ENCODE data around the gene IZUMO4.

Gene IZUMO4

DNA sequence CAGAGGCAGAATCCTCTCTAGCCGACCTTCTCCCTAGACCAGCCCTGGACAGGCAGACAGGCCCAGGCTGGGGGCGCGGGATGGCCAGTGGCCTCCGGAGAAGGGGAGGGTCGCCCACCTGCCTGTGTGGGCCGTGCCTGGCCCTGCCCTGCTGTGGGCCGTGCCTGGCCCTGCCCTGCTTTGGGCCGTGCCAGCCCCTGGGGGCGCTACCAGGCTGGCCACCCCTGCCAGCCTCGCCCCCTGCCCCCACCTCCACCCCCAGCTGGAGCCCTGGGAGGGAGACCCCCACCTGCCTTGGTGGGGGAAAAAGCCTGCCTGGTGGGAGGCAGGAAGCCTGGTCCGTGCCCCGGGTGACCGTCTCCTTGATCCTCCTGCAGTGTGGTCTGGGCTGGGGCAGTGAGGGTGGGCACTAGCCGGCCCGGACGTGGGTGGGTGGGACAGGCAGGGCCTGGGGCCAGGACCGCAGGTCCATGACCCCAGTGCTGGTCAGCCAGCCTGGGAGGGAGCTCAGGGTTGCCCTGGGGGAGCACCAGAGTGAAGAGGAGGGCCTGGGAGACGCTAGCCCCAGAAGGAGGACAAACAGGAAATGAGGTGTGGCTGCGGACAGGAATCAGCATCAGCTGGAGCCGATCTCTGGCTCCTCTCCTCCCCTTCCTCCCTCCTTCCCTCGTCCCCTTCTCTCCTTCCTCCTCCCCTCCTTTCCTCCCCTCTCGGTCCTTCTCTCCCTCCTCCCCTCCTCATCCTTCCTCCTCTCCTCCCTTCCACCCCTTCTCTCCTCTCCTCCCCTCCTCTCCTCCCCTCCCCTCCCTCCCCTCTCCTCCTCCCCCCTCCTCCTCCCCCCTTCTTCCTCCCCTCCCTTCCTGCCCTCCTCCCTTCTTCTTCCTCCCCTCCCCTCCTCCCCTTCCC lies 40.5 kb upstream of the IZUMO4 start:
- H3K27ac ChIP-seq: peak overlapping the region; percentile 94 to 95

DNA sequence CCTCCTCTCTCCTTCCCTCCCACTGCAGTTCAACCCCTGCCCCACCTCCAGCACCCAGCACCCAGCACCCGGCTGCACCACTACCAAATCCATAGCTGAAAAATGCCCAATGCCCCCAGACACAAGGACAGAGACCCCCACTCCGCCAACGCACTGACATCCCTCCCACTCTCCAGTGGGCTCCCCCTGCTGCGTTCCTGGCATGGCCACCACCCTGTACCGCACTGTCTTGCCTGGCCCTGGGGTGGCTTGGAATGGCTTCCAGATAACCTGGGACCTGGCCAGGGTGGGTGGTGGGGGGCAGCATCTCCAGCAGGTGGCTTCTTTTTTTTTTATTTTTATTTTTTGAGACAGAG lies 39.9 kb upstream of the IZUMO4 start:
- no peak for DNase-seq (ENCODE audit: low spot score)
- Histone ChIP-seq H3K27ac (peak overlapping the region; percentile 94 to 95), H3K4me3 (no peak overlapping the region)
- TF ChIP-seq, protein P1, sequence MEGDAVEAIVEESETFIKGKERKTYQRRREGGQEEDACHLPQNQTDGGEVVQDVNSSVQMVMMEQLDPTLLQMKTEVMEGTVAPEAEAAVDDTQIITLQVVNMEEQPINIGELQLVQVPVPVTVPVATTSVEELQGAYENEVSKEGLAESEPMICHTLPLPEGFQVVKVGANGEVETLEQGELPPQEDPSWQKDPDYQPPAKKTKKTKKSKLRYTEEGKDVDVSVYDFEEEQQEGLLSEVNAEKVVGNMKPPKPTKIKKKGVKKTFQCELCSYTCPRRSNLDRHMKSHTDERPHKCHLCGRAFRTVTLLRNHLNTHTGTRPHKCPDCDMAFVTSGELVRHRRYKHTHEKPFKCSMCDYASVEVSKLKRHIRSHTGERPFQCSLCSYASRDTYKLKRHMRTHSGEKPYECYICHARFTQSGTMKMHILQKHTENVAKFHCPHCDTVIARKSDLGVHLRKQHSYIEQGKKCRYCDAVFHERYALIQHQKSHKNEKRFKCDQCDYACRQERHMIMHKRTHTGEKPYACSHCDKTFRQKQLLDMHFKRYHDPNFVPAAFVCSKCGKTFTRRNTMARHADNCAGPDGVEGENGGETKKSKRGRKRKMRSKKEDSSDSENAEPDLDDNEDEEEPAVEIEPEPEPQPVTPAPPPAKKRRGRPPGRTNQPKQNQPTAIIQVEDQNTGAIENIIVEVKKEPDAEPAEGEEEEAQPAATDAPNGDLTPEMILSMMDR (IDR thresholded peaks at IDR 0.05): no peak

More for the DNA sequence above, 40.5 kb upstream of the IZUMO4 start:
- H3K4me3 ChIP-seq: peak overlapping the region; percentile 66
- TF ChIP-seq, protein P1 (IDR thresholded peaks at IDR 0.05): no peak
- no peak for DNase-seq (ENCODE audit: low spot score)

DNA sequence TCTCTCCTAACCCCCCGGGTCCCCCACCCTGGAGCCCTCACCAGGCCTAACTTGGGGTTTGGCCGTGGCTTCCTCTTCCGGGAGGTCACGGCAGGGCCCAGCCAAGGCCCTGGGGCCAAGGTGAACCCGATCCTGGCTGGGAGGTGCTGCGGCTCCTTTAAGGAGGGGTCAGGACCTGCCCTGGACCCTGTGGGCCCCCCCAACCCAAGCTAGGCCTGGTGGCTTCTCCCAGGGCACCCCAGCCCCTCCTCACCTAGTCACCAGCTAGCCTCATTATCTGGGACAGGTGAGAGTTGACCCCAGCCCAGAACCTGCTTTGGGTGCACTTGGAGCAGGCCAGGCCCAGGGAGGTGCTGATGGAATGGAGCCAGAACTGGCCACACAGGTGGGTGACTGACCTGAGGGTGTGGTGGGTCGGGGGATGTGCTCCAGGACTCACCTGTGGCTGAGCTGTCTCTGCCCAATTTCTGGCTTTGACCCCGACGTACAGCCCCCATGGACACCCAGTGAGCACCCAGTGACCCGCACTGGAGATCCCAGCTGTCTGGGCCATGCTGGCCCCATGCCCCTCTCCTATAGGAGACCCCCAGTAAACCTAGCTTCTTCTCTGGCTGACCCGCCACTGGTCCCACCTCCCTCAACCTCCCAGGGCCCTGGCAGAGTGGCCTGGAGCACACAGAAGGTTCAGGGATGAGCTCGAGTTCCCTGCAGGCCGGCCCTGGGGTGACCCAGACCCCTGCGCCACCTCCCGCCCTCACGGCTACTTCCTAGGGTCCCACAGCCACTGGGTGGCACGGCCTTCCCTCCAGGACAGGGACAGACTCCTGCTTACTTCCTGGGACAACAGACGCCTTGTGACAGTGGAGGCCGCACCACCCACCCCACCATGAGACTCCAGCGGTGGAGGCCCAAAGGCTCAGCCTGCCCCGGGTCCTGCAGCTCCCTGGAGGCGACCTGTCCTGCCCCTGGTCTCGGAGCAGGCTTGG lies 38.9 kb upstream of the IZUMO4 start:
- no peak overlapping the region for H3K4me3 ChIP-seq
- TF ChIP-seq, protein P1 (IDR thresholded peaks at IDR 0.05): no peak
- H3K27ac ChIP-seq: peak overlapping the region; percentile 95 to 99
- no peak for DNase-seq (ENCODE audit: low spot score)

DNA sequence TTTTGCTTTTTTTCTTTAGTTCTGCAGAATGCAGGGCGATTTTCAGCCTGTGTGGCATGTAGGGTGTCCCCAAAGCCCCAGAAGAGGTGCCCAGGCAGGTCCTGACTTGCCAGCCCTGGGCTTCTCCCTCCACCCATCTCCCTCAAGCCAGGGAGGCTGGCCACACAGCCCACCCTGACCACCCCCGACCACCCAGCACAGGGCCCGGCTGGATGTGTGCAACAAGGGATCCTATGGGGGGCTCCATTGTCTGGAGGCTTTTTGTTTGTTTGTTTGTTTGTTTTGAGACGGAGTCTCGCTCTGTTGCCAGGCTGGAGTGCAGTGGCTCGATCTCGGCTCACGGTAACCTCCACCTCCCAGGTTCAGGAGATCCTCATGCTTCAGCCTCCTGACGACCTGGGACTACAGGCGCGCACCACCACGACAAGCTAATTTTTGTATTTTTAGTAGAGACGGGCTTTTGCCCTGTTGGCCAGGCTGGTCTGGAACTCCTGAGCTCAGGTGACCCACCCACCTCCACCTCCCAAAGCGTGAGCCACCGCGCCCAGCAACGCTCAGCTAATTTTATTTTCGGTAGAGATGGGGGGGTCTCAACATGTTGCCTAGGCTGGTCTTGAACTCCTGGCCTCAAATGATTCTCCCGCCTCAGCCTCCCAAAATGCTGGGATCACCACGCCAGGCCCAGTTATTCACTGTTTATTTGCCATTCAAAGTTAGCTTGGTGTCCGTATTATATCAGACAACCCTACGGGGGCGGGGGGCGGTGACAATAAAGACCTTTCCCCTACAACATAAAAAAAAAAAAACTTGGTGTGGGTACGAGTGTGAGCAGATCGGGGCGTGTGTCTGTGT lies 37.9 kb upstream of the IZUMO4 start:
- peak; percentile 73 for DNase-seq (ENCODE audit: low spot score)
- Histone ChIP-seq H3K4me3 (peak overlapping the region; percentile 74), H3K27ac (peak overlapping the region; percentile 95 to 99)
- TF ChIP-seq, protein P1 (IDR thresholded peaks at IDR 0.05): no peak

DNA sequence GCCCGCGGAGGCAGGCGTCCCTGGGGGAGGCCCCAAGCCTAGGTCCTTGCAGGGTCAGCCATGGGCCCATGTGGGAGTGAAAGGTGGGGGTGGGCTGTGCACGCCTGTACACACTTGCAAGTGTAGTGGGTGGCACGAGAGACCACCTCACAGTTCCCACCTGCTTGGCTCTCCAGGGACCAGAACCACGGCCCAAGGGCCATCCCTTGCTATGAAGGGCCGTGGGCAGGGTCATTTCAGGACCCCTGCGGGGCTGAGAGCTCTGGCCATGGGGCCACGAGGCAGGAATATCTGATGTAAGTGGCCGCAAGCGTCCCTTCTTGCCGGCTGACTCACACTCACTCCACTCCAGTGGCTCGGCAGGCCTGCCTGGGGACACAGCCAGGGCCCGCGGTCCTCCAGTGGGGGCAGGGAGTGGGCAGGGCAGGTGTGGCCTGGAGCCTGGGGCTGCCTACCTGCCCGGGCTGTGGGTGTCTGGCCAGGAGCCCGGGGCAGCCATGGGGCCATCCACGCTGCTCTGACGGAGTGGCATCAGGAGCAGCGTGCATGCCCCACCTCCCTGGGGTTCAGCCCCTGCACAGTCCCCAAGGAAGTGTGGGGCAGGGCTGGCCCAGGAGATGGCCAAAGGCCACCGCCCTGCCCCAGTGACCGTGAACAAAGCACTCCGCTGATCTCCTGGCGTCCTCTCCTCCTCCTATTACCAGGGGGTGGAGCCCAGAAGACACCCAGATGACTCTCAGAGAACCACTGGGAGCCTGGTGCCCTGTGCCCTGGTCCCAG lies 37.1 kb upstream of the IZUMO4 start:
- TF ChIP-seq, protein P1 (IDR thresholded peaks at IDR 0.05): no peak
- Histone ChIP-seq H3K27ac (peak overlapping the region; percentile 95 to 99), H3K4me3 (peak overlapping the region; percentile 74)
- peak; percentile 87 for DNase-seq (ENCODE audit: low spot score)
